Measurements from ENCODE around the gene TNFSF18.

Gene TNFSF18

GRCh38 chr1:173056365-173056764 is 5.6 kb upstream of the TNFSF18 start:
- TF ChIP-seq CTCF (IDR thresholded peaks at IDR 0.05; ENCODE audit: low read depth, low read length), result no peak
- no peak overlapping the region for H3K4me3 ChIP-seq (ENCODE audit: low read depth, low read length)

- H3K4me3 ChIP-seq (ENCODE audit: low read depth, low read length), result no peak overlapping the region
- TF ChIP-seq CTCF (IDR thresholded peaks at IDR 0.05; ENCODE audit: low read depth, low read length), result no peak
These were observed 2.0 kb upstream of the TNFSF18 start for GRCh38 chr1:173052681-173053196.

DNA sequence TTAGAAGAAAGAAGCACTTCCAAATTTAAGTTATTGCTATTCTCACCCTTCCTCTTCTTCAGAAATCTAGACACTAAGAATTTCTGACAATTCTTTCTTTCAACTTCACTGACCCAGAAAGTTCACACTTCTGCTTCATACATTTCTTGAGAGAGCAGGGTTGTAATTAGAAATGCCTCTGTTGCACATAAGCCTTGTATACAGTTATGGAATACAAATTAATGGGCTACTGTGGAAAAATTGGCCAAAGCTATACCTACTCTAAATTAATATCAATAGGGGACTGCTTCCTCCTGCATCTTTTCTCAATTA is 1.5 kb downstream of the TNFSF18 start:
- no peak for TF ChIP-seq CTCF (IDR thresholded peaks at IDR 0.05; ENCODE audit: low read depth, low read length)
- H3K4me3 ChIP-seq (ENCODE audit: low read depth, low read length), result no peak overlapping the region

DNA sequence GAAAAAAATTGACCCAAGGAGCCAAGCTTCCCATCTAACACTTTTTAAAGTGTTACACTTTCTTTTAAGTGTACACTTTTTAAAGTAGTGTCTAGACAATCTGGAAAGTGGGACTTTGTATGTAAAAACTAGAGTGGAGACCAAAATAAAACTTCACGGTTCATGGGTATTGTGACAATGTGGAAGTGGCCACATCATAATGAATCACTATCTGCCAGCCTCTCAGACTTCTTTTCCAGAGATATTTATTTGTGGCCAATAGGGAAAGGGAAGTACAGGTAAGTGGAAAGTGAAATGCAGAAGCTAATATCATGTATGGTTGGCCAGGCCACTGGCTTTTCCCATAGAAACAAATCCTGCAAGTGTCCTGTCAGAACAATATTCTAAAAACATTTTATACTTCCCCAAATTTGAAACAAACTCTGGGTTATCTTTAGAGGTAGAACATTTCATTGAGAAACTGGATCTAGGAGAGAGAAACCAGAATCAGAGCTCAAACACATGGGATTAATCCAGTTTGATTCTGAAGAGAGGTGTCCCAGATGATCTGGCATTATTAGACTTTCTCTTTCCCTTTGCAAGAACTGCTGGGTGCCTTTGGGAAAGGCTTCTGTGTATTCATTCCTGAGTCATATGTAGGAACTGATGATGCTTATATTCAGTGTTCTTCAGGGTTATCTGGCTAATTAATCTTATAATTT is 2.0 kb downstream of the TNFSF18 start:
- no peak for TF ChIP-seq CTCF (IDR thresholded peaks at IDR 0.05; ENCODE audit: low read depth, low read length)
- no peak overlapping the region for H3K4me3 ChIP-seq (ENCODE audit: low read depth, low read length)

DNA sequence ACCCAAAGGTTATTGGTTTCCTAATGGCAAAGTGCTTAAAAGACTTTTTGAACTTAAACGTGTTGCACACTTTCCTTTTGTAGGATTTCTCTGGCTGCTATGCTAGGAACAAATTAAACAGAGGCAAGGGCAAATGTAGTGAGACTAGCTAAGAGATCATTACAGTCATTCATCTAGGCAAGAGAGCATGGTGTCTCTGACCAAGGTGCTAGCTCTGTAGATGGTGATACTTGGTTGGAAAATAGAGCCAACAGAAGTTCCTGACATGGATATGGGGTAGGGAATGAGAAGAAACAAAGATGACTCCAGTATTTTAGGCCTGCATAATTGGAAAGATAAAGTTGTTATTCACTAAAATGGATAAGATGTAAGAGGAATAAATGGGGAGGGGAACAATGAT is 6.1 kb downstream of the TNFSF18 start:
- TF ChIP-seq CTCF (IDR thresholded peaks at IDR 0.05; ENCODE audit: low read depth, low read length), result no peak
- no peak overlapping the region for H3K4me3 ChIP-seq (ENCODE audit: low read depth, low read length)

- TF ChIP-seq CTCF (IDR thresholded peaks at IDR 0.05; ENCODE audit: low read depth, low read length), result no peak
- no peak overlapping the region for H3K4me3 ChIP-seq (ENCODE audit: low read depth, low read length)
These were observed 7.5 kb downstream of the TNFSF18 start for GRCh38 chr1:173043253-173043652.

GRCh38 chr1:173042806-173043205 is 7.9 kb downstream of the TNFSF18 start:
- no peak overlapping the region for H3K4me3 ChIP-seq (ENCODE audit: low read depth, low read length)
- no peak for TF ChIP-seq CTCF (IDR thresholded peaks at IDR 0.05; ENCODE audit: low read depth, low read length)

Data from WI38 (cell line).